ENCODE measurements around the gene PRKCA. TPM values are rescaled to one million over a fixed set of nuclear protein-coding genes. Genes with fewer than 3 reads are reported as not detected.

The PRKCA gene
- total and polyA plus RNA-seq, 2 experiments from 2014 or later = 6.4 to 35.4 TPM

DNA sequence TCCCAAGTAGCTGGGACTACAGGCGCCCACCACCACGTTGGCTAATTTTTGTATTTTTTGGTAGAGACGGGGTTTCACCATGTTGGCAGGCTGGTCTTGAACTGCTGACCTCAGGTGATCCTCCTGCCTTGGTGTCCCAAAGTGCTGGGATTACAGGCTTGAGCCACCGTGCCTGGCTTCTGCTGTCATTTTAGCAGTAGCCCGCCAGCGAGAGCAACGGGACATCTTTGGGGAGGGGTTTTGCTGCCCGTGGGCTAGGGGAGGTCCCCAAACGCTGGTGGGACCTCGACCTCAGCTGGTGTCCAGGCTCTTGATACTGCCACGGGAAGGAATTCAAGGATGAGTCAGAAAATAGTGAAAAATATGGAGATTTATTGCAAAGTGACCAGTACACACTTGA lies 424.4 kb downstream of the PRKCA start:
- peaks cover 66% of the 10 kb centered on the region for H3K4me1 Mint-ChIP-seq
- H3F3A ChIP-seq (replicated peaks; ENCODE audit: low read depth) = peaks cover 11% of the 10 kb centered on the region; the same call in 1 of the 2 replicates
- H3K36me3 ChIP-seq (ENCODE audit: insufficient read depth) = no peaks in the 10 kb centered on the region
- no peak for ATAC-seq
- H3K4me3 Mint-ChIP-seq = no peak overlapping the region
- H4K20me1 ChIP-seq (replicated peaks; ENCODE audit: insufficient read depth) = no peaks in the 10 kb centered on the region
- no peaks in the 10 kb centered on the region for H3K36me3 Mint-ChIP-seq (ENCODE audit: low read depth)
- no peak for DNase-seq (ENCODE audit: low spot score)
- 0 out of 2 replicates have a peak, but pooled peaks cover 8% of the 10 kb centered on the region for H3K9me2 ChIP-seq (ENCODE audit: insufficient read depth)
- H3K4me2 ChIP-seq = no peak overlapping the region
- H3K27me3 ChIP-seq (ENCODE audit: insufficient read depth) = no peaks in the 10 kb centered on the region
- H3K27ac Mint-ChIP-seq = no peak overlapping the region
- no peak overlapping the region for H2AFZ ChIP-seq
- TF ChIP-seq, protein P1, sequence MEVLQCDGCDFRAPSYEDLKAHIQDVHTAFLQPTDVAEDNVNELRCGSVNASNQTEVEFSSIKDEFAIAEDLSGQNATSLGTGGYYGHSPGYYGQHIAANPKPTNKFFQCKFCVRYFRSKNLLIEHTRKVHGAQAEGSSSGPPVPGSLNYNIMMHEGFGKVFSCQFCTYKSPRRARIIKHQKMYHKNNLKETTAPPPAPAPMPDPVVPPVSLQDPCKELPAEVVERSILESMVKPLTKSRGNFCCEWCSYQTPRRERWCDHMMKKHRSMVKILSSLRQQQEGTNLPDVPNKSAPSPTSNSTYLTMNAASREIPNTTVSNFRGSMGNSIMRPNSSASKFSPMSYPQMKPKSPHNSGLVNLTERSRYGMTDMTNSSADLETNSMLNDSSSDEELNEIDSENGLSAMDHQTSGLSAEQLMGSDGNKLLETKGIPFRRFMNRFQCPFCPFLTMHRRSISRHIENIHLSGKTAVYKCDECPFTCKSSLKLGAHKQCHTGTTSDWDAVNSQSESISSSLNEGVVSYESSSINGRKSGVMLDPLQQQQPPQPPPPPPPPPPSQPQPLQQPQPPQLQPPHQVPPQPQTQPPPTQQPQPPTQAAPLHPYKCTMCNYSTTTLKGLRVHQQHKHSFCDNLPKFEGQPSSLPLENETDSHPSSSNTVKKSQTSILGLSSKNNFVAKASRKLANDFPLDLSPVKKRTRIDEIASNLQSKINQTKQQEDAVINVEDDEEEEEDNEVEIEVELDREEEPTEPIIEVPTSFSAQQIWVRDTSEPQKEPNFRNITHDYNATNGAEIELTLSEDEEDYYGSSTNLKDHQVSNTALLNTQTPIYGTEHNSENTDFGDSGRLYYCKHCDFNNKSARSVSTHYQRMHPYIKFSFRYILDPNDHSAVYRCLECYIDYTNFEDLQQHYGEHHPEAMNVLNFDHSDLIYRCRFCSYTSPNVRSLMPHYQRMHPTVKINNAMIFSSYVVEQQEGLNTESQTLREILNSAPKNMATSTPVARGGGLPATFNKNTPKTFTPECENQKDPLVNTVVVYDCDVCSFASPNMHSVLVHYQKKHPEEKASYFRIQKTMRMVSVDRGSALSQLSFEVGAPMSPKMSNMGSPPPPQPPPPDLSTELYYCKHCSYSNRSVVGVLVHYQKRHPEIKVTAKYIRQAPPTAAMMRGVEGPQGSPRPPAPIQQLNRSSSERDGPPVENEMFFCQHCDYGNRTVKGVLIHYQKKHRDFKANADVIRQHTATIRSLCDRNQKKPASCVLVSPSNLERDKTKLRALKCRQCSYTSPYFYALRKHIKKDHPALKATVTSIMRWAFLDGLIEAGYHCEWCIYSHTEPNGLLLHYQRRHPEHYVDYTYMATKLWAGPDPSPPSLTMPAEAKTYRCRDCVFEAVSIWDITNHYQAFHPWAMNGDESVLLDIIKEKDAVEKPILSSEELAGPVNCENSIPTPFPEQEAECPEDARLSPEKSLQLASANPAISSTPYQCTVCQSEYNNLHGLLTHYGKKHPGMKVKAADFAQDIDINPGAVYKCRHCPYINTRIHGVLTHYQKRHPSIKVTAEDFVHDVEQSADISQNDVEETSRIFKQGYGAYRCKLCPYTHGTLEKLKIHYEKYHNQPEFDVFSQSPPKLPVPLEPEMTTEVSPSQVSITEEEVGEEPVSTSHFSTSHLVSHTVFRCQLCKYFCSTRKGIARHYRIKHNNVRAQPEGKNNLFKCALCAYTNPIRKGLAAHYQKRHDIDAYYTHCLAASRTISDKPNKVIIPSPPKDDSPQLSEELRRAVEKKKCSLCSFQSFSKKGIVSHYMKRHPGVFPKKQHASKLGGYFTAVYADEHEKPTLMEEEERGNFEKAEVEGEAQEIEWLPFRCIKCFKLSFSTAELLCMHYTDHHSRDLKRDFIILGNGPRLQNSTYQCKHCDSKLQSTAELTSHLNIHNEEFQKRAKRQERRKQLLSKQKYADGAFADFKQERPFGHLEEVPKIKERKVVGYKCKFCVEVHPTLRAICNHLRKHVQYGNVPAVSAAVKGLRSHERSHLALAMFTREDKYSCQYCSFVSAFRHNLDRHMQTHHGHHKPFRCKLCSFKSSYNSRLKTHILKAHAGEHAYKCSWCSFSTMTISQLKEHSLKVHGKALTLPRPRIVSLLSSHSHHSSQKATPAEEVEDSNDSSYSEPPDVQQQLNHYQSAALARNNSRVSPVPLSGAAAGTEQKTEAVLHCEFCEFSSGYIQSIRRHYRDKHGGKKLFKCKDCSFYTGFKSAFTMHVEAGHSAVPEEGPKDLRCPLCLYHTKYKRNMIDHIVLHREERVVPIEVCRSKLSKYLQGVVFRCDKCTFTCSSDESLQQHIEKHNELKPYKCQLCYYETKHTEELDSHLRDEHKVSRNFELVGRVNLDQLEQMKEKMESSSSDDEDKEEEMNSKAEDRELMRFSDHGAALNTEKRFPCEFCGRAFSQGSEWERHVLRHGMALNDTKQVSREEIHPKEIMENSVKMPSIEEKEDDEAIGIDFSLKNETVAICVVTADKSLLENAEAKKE (CRISPR knock-in tag; IDR thresholded peaks at IDR 0.05) = no peak
- TF ChIP-seq CREB1 (CRISPR knock-in tag; IDR thresholded peaks at IDR 0.05; ENCODE audit: low read depth) (no peak), POLR2AphosphoS5 (IDR thresholded peaks at IDR 0.05; ENCODE audit: low read depth) (no peak), ZNF331 (CRISPR knock-in tag; IDR thresholded peaks at IDR 0.05; ENCODE audit: low read depth) (no peak), JUNB (IDR thresholded peaks at IDR 0.05; ENCODE audit: unreplicated experiment) (no peak), NANOG (IDR thresholded peaks at IDR 0.05; ENCODE audit: borderline replicate concordance) (no peak), ZNF114 (CRISPR knock-in tag; IDR thresholded peaks at IDR 0.05) (no peak), STAT1 (IDR thresholded peaks at IDR 0.05; ENCODE audit: unreplicated experiment) (no peak), EZH2phosphoT487 (IDR thresholded peaks at IDR 0.05; ENCODE audit: unreplicated experiment) (no peak), EZH2 (IDR thresholded peaks at IDR 0.05; ENCODE audit: low read depth, unreplicated experiment) (no peak)
- TF ChIP-seq, protein P2, sequence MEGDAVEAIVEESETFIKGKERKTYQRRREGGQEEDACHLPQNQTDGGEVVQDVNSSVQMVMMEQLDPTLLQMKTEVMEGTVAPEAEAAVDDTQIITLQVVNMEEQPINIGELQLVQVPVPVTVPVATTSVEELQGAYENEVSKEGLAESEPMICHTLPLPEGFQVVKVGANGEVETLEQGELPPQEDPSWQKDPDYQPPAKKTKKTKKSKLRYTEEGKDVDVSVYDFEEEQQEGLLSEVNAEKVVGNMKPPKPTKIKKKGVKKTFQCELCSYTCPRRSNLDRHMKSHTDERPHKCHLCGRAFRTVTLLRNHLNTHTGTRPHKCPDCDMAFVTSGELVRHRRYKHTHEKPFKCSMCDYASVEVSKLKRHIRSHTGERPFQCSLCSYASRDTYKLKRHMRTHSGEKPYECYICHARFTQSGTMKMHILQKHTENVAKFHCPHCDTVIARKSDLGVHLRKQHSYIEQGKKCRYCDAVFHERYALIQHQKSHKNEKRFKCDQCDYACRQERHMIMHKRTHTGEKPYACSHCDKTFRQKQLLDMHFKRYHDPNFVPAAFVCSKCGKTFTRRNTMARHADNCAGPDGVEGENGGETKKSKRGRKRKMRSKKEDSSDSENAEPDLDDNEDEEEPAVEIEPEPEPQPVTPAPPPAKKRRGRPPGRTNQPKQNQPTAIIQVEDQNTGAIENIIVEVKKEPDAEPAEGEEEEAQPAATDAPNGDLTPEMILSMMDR (conservative IDR thresholded peaks at IDR 0.05; ENCODE audit: low read depth in 2 of 2) = no peak
- TF ChIP-seq, protein P3, sequence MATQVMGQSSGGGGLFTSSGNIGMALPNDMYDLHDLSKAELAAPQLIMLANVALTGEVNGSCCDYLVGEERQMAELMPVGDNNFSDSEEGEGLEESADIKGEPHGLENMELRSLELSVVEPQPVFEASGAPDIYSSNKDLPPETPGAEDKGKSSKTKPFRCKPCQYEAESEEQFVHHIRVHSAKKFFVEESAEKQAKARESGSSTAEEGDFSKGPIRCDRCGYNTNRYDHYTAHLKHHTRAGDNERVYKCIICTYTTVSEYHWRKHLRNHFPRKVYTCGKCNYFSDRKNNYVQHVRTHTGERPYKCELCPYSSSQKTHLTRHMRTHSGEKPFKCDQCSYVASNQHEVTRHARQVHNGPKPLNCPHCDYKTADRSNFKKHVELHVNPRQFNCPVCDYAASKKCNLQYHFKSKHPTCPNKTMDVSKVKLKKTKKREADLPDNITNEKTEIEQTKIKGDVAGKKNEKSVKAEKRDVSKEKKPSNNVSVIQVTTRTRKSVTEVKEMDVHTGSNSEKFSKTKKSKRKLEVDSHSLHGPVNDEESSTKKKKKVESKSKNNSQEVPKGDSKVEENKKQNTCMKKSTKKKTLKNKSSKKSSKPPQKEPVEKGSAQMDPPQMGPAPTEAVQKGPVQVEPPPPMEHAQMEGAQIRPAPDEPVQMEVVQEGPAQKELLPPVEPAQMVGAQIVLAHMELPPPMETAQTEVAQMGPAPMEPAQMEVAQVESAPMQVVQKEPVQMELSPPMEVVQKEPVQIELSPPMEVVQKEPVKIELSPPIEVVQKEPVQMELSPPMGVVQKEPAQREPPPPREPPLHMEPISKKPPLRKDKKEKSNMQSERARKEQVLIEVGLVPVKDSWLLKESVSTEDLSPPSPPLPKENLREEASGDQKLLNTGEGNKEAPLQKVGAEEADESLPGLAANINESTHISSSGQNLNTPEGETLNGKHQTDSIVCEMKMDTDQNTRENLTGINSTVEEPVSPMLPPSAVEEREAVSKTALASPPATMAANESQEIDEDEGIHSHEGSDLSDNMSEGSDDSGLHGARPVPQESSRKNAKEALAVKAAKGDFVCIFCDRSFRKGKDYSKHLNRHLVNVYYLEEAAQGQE (IDR thresholded peaks at IDR 0.05; ENCODE audit: unreplicated experiment) = no peak
- TF ChIP-seq, protein P4, sequence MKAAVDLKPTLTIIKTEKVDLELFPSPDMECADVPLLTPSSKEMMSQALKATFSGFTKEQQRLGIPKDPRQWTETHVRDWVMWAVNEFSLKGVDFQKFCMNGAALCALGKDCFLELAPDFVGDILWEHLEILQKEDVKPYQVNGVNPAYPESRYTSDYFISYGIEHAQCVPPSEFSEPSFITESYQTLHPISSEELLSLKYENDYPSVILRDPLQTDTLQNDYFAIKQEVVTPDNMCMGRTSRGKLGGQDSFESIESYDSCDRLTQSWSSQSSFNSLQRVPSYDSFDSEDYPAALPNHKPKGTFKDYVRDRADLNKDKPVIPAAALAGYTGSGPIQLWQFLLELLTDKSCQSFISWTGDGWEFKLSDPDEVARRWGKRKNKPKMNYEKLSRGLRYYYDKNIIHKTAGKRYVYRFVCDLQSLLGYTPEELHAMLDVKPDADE (IDR thresholded peaks at IDR 0.05) = no peak
- no peak overlapping the region for H3K27ac ChIP-seq (ENCODE audit: low read depth)
- peaks cover 31% of the 10 kb centered on the region for H3K27me3 Mint-ChIP-seq (ENCODE audit: insufficient read depth, low read depth, poor library complexity)
- H3K9me3 Mint-ChIP-seq = peaks cover 5% of the 10 kb centered on the region; the same call in 2 of the 3 replicates
- no peaks in the 10 kb centered on the region for H3K79me2 ChIP-seq (replicated peaks; ENCODE audit: insufficient read depth)
- peaks cover 28% of the 10 kb centered on the region for H3K4me1 ChIP-seq (ENCODE audit: insufficient read depth)
- no peak overlapping the region for H3K4me3 ChIP-seq
